Adrenal gland (tissue), 19 donors: ENCODE data around the gene DENND11. TPM values are rescaled to one million over a fixed set of nuclear protein-coding genes. Genes with fewer than 3 reads are reported as not detected.

Source experiments
- DNase-seq, 7 donors: peaks; one replicate each; pipeline ENCODE4 v3.0.0-alpha.2; 2019 to 2020
- H3K27ac ChIP-seq, 5 donors: fragments of 200-600 bp; sonication (generic) in 4 of 5; 1 replicate in 3 of 5; 2 replicates in 2 of 5; pipeline versions ENCODE4 v1.5.1 to v1.8.0; 2016 to 2020; ENCODE audit warnings: mild to moderate bottlenecking in 1 of 5
- H3K27me3 ChIP-seq: fragments of 200-600 bp; 2 replicates; pipeline ENCODE4 v1.8.0; 2021
- H3K36me3 ChIP-seq, 2 donors: fragments of 200-600 bp; replicated peaks in 1 of 2; 1 replicate in 1 of 2; 2 replicates in 1 of 2; pipeline versions ENCODE4 v1.5.1 to v1.8.0; 2018 to 2022
- H3K4me1 ChIP-seq, 2 donors: fragments of 200-600 bp; replicated peaks in 1 of 2; 1 replicate in 1 of 2; 2 replicates in 1 of 2; pipeline versions ENCODE4 v1.5.1 to v1.8.0; 2018 to 2021
- H3K4me3 ChIP-seq, 4 donors: fragments of 200-600 bp; sonication (generic) in 3 of 4; one replicate each; pipeline ENCODE4 v1.5.1; 2016 to 2018
- H3K9me3 ChIP-seq, 3 donors: fragments of 200-600 bp; sonication (generic) in 1 of 3; replicated peaks in 1 of 3; 1 replicate in 2 of 3; 2 replicates in 1 of 3; pipeline versions ENCODE4 v1.5.1 to v1.8.0; 2016 to 2021
- CTCF ChIP-seq, 6 experiments: fragments of 450-650 bp in 4 of 6; fragments of 200-600 bp in 2 of 6; sonication (generic) in 1 of 6; IDR thresholded peaks; 1 replicate in 5 of 6; 2 replicates in 1 of 6; pipeline versions ENCODE4 v1.5.1 to v1.8.0; 2016 to 2021; ENCODE audit warnings: antibody characterized with exemption in 6 of 6, mild to moderate bottlenecking in 2 of 6, moderate library complexity in 1 of 6
- POLR2A ChIP-seq, 2 donors: fragments of 450-650 bp; IDR thresholded peaks; one replicate each; pipeline ENCODE4 v1.6.1; 2017; ENCODE audit warnings: antibody characterized with exemption in 2 of 2, mild to moderate bottlenecking in 2 of 2, moderate library complexity in 1 of 2
- WGBS, 4 donors: extraction: QIAGEN DNeasy Blood & Tissue Kit in 2 of 4; methylation state at CpG; one replicate each; pipeline versions ENCODE4 v1.1.5 to v1.1.7; 2013 to 2017; 5-methylcytosine and 5-hydroxymethylcytosine counted together
- intact Hi-C, 2 donors: fragments of 100-400 bp; cut with DNase I; formaldehyde crosslinking; loops; one replicate each; pipeline versions ENCODE4 v1.14.1 to v1.15.0; 2022 to 2023
- long read RNA-seq, 10 donors: library from polyadenylated mRNA in 3 of 10; unstranded in 2 of 10; stranded (forward) in 1 of 10; transcript quantifications; one replicate each; pipeline ENCODE4 v2.0.0 and lab custom pipeline, GENCODE V29; 2021 to 2026
- polyA plus RNA-seq, 3 donors: library from polyadenylated mRNA; stranded (reverse); fragments of 200-250 nt in 2 of 3; fragments of 350-450 nt in 1 of 3; fragmentation: Illumina TruSeq in 1 of 3; extraction: RNeasy Lipid Tissue Mini Kit (QIAGEN cat#74804) in 1 of 3; gene quantifications; one replicate each; pipeline ENCODE4 v1.2.3, GENCODE V29; 2013 to 2014
- total RNA-seq, 9 donors: library from RNA; depleted of rRNA in 4 of 9; stranded (reverse); fragments of >200 nt in 4 of 9; fragments of 120-200 nt in 1 of 9; fragmentation: NEBNext Ultra II Directional in 1 of 9; extraction: Animal tissue kit (Norgen Biotek cat#: 25700) in 1 of 9; gene quantifications; one replicate each; pipeline versions ENCODE4 v1.1.0 to v1.2.4, GENCODE V29; 2013 to 2023
- donor health status: healthy with polysubstance abuse.
- donor health status: Bipolar disorder and iron deficiency.
- donor health status: DM: yes; HTN: yes; CAD: no.
- donor health status: DM: no; HTN: no; CAD: no.
- donor health status: DM: no; HTN: no; CAD: no.
- donor health status: DM: yes; HTN: yes; CAD: no.

DENND11 gene
- 10 to 100 TPM in 7 of 9 donors, 1 to 10 TPM in 2; 8.3 to 19.3 (median 14.0) TPM for total RNA-seq
- polyA plus RNA-seq, result 1 to 10 TPM; 2.7 to 6.2 (median 3.6) TPM
- long read RNA-seq, donor 1, full-length matches to known transcripts, result 1 of 1 reads
- long read RNA-seq, donor 1, partial matches to known transcripts, result 0 of 1 reads
- long read RNA-seq, donor 1, other reads (novel, unspliced or antisense), result 0 of 1 reads
- long read RNA-seq, donor 2, full-length matches to known transcripts, result 2 of 2 reads
- long read RNA-seq, donor 2, partial matches to known transcripts, result 0 of 2 reads
- long read RNA-seq, donor 2, other reads (novel, unspliced or antisense), result 0 of 2 reads
- long read RNA-seq, donor 3, result 0 reads
- long read RNA-seq, donor 4, partial matches to known transcripts, result 1 of 3 reads
- long read RNA-seq, donor 4, other reads (novel, unspliced or antisense), result 2 of 3 reads
- long read RNA-seq, donor 5, full-length matches to known transcripts, result 10 of 22 reads
- long read RNA-seq, donor 5, partial matches to known transcripts, result 2 of 22 reads
- long read RNA-seq, donor 5, other reads (novel, unspliced or antisense), result 10 of 22 reads
- long read RNA-seq, donor 6, result 0 reads
- long read RNA-seq, donor 7, result 0 reads
- long read RNA-seq, donor 8, full-length matches to known transcripts, result 1 of 1 reads
- long read RNA-seq, donor 8, partial matches to known transcripts, result 0 of 1 reads
- long read RNA-seq, donor 8, other reads (novel, unspliced or antisense), result 0 of 1 reads
- long read RNA-seq, donor 9, full-length matches to known transcripts, result 1 of 1 reads
- long read RNA-seq, donor 9, partial matches to known transcripts, result 0 of 1 reads
- long read RNA-seq, donor 9, other reads (novel, unspliced or antisense), result 0 of 1 reads
- long read RNA-seq, donor 10, result 0 reads

DNA sequence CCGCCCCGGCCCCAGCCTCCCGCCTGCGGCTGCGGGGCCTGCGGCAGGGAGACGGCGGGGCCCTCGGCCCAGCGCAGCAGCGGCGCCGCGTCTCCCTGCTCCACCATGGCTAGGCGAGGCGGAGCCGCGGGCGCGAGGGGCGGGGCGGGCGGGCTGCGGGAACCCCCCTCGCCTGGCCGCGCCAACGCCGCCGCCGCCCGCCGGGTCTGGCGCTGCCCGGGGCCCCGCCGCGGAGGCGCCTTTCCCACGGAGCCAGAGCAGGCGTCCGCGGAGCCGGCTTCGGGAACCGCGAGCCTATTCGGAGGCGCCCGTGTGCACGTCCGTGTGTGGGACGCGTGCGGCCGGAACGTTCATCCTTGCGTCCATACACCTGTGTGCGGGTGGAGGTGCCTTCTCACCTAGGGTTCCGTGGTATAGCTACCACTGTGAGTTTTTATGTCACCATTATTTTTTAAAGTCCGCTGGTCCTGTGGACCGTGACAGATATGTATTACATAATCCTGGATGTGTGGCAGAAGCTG is at the start of gene DENND11:
TSS of gene DENND11 (minus strand) at position 120 of the 521 bp plus-strand sequence. CDS start at position 107, 13 bp downstream.
- Histone ChIP-seq H3K27ac (peak within 1 kb of the TSS in 4 of 5 donors; percentile 58 to 83 (median 74)), H3K36me3 (no peaks in the 10 kb centered on the region), H3K27me3 (no peaks in the 10 kb centered on the region), H3K4me3 (peak within 1 kb of the TSS; percentile 27 to 74 (median 62)), H3K4me1 (peaks cover 3 to 23% of the 10 kb centered on the region in 2 donors), H3K9me3 (no peaks in the 10 kb centered on the region)
- TF ChIP-seq POLR2A (IDR thresholded peaks at IDR 0.05) (no peak), CTCF (IDR thresholded peaks at IDR 0.05) (no peak)
- peak; percentile 31 to 60 (median 53) for DNase-seq
- intact Hi-C loops, result no loop called here
- WGBS, 4 donors, result 0 to 1% (median 0%) methylated on average over 2 to 62 of the region's 62 CpGs

- 94 to 97% (median 95%) methylated on average over 2 of the region's 2 CpGs for WGBS, 4 donors
- no peak for DNase-seq
- Histone ChIP-seq H3K27ac (no peak overlapping the region), H3K4me1 (no peaks in the 10 kb centered on the region), H3K9me3 (peaks cover 0 to 17% (median 0%) of the 10 kb centered on the region in 3 donors), H3K36me3 (peaks cover 0 to 85% of the 10 kb centered on the region in 2 donors), H3K4me3 (no peak overlapping the region), H3K27me3 (no peaks in the 10 kb centered on the region)
- intact Hi-C loops, result no loop called here
- TF ChIP-seq CTCF (IDR thresholded peaks at IDR 0.05), result no peak
- no peak for TF ChIP-seq POLR2A (IDR thresholded peaks at IDR 0.05)
These were observed 46.4 kb upstream of the DENND11 start for GRCh38 chr7:141748396-141748795.

GRCh38 chr7:141744131-141744530 is 42.2 kb upstream of the DENND11 start:
- WGBS, 4 donors, result 81 to 86% (median 84%) methylated on average over 2 of the region's 2 CpGs
- no peak for DNase-seq
- Histone ChIP-seq H3K4me3 (no peak overlapping the region), H3K4me1 (peaks cover 1 to 15% of the 10 kb centered on the region in 2 donors), H3K27me3 (no peaks in the 10 kb centered on the region), H3K27ac (no peak overlapping the region), H3K9me3 (no peaks in the 10 kb centered on the region), H3K36me3 (peaks cover 0 to 83% of the 10 kb centered on the region in 2 donors)
- no peak for TF ChIP-seq CTCF (IDR thresholded peaks at IDR 0.05)
- no peak for TF ChIP-seq POLR2A (IDR thresholded peaks at IDR 0.05)
- intact Hi-C loops, result no loop called here

DNA sequence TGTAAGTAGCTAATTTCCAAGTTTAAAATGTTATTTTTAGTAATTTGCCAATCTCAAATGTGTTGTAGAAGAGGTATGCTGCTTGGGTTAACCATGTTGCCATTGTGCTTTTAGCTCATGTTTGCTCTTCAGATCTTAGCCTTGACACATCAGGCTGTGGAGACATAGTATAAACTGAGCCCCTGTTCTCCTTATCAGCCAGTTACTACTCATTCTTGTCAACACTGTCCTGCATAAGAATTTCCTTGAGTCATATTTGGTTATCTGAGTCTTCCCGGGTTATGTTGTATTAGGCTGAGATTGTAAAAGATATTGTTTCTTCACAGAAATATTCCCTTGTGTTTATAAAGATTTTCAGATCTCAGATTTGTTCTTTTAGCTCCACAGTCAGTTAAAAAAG is 40.3 kb upstream of the DENND11 start:
- DNase-seq, result no peak
- no peaks in the 10 kb centered on the region for H3K9me3 ChIP-seq
- H3K27ac ChIP-seq, result no peak overlapping the region
- no peak overlapping the region for H3K4me3 ChIP-seq
- peaks cover 0 to 64% of the 10 kb centered on the region in 2 donors for H3K36me3 ChIP-seq
- TF ChIP-seq POLR2A (IDR thresholded peaks at IDR 0.05) (no peak), CTCF (IDR thresholded peaks at IDR 0.05) (no peak)
- intact Hi-C loops, result no loop called here
- peaks cover 8 to 24% of the 10 kb centered on the region in 2 donors for H3K4me1 ChIP-seq
- 39 to 62% (median 46%) methylated on average over 1 of the region's 1 CpG for WGBS, 4 donors
- H3K27me3 ChIP-seq, result no peaks in the 10 kb centered on the region
